ENCODE measurements around the gene WDPCP. TPM values are rescaled to one million over a fixed set of nuclear protein-coding genes. Genes with fewer than 3 reads are reported as not detected.

The WDPCP gene
- total and polyA plus RNA-seq, 2 of the 8 experiments (the other 6 are each of a cell fraction or from before 2014, with no cell fraction given), result 9.3 to 25.8 TPM

DNA sequence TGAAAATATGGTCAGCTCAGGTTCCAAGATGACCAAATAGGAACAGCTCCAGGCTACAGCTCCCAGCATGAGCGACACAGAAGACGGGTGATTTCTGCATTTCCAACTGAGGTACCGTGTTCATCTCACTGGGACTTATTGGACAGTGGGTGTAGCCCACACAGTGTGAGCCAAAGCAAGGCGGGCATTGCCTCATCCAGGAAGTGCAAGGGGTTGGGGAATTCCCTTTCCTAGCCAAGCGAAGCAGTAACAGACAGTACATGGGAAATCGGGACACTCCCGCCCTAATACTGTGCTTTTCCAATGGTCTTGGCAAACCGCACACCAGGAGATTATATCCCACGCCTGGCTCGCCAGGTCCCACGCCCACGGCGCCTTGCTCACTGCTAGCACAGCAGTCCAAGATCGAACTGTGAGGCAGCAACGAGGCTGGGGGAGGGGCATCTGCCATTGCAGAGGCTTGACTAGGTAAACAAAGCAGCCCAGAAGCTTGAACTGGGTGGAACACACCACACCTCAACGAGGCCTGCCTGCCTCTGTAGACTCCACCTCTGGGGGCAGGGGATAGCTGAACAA lies 57.5 kb downstream of the WDPCP start:
- CTCF ChIA-PET (ENCODE audit: partially characterized antibody), result interaction anchor here (0.8 kb wide), 1 partner anchor 167 kb away, joined by 3 read pairs; no protein-coding TSS in a partner anchor
- no peak overlapping the region for H2AK5ac ChIP-seq (ENCODE audit: low read depth, low read length)
- whole genome bisulfite sequencing, 2 experiments (ENCODE audit: extremely low coverage in 1 of 2, insufficient coverage in 1 of 2, insufficient read length in 1 of 2, insufficient replicate concordance in 2 of 2, low coverage in 1 of 2, low lambda C conversion rate in 2 of 2, missing lambda C conversion rate in 1 of 2), result 85% methylated on average over 16 of the region's 16 CpGs; no CpG with 5 or more reads in 1 of the 2 experiments

More for the DNA sequence above, 57.5 kb downstream of the WDPCP start:
- Histone ChIP-seq H3K27me3 (replicated peaks in 1 of 4; ENCODE audit: control insufficient read depth in 3 of 4, extremely low read depth in 1 of 4, insufficient read depth in 3 of 4, low read length in 3 of 4) (no peaks in the 10 kb centered on the region), H4K8ac (ENCODE audit: extremely low read depth, insufficient read depth, low read length) (no peak overlapping the region), H3K4me3 (ENCODE audit: extremely low read depth in 1 of 4, insufficient read depth in 2 of 4, low read depth in 3 of 4, low read length in 4 of 4) (no peak overlapping the region), H2AFZ (ENCODE audit: low read length) (no peak overlapping the region), H3K9ac (replicated peaks in 1 of 4; ENCODE audit: extremely low read depth in 1 of 4, low read depth in 3 of 4, low read length in 3 of 4) (no peak overlapping the region), H3K23me2 (ENCODE audit: low read depth, low read length) (no peaks in the 10 kb centered on the region), H3K56ac (replicated peaks; ENCODE audit: insufficient read length, low read depth, low read length) (no peak overlapping the region), H3K4me2 (ENCODE audit: insufficient read depth in 1 of 2, low read depth in 2 of 2, low read length in 2 of 2) (no peak overlapping the region), H3K27ac (ENCODE audit: low read depth, low read length) (no peak overlapping the region), H3K4ac (replicated peaks; ENCODE audit: insufficient read length, low read depth, low read length) (no peak overlapping the region), H3K79me2 (ENCODE audit: control insufficient read depth in 1 of 2, insufficient read depth in 2 of 2, low read length in 2 of 2) (peaks cover 0 to 15% of the 10 kb centered on the region in 2 experiments; a peak in 2 of 4 replicates), H3K23ac (ENCODE audit: insufficient read length) (no peak overlapping the region), H3K14ac (ENCODE audit: insufficient read length) (no peak overlapping the region), H2BK120ac (replicated peaks; ENCODE audit: low read depth, low read length) (no peak overlapping the region), H3K4me1 (replicated peaks in 1 of 4; ENCODE audit: control insufficient read depth in 3 of 4, insufficient read depth in 4 of 4, low read length in 3 of 4) (no peaks in the 10 kb centered on the region), H3K18ac (ENCODE audit: extremely low read depth, low read length) (no peak overlapping the region), H3K9me3 (ENCODE audit: insufficient read depth in 2 of 2, low read depth in 1 of 2, low read length in 1 of 2) (peaks cover 17 to 19% of the 10 kb centered on the region in 2 experiments), H2BK15ac (ENCODE audit: low read length) (no peak overlapping the region), H4K5ac (ENCODE audit: insufficient read length, low read depth, low read length) (no peak overlapping the region), H2BK12ac (ENCODE audit: low read depth, low read length) (no peak overlapping the region), H3K36me3 (ENCODE audit: control insufficient read depth in 2 of 4, insufficient read depth in 4 of 4, low read length in 3 of 4) (peaks cover 0 to 7% (median 0%) of the 10 kb centered on the region in 4 experiments; a peak in 2 of 8 replicates), H2BK20ac (ENCODE audit: low read length) (no peak overlapping the region), H4K20me1 (replicated peaks in 1 of 2; ENCODE audit: control insufficient read depth in 1 of 2, insufficient read depth in 2 of 2, low read length in 2 of 2) (no peaks in the 10 kb centered on the region), H4K91ac (replicated peaks; ENCODE audit: insufficient read length, low read length) (no peak overlapping the region), H3K79me1 (ENCODE audit: low read depth, low read length) (no peaks in the 10 kb centered on the region; the same call in 1 of the 2 replicates), H2BK5ac (ENCODE audit: low read depth, low read length) (no peak overlapping the region)
- DNase-seq (ENCODE audit: low read depth in 1 of 2, low spot score in 2 of 2) (no peak), FAIRE-seq (no peak)
- POLR2A ChIA-PET (ENCODE audit: partially characterized antibody), result no interaction called here
- TF ChIP-seq POLR2AphosphoS5 (IDR thresholded peaks at IDR 0.05; ENCODE audit: low read depth, low read length) (no peak), SP4 (IDR thresholded peaks at IDR 0.05; ENCODE audit: low read length) (no peak), TEAD4 (IDR thresholded peaks at IDR 0.05; ENCODE audit: low read depth, low read length) (no peak), SP1 (IDR thresholded peaks at IDR 0.05; ENCODE audit: low read depth, low read length) (no peak), ZNF274 (IDR thresholded peaks at IDR 0.05; ENCODE audit: borderline replicate concordance, extremely low read depth, low read length) (no peak), RFX5 (IDR thresholded peaks at IDR 0.05; ENCODE audit: borderline replicate concordance, low read depth, low read length) (no peak), TAF7 (optimal IDR thresholded peaks at IDR 0.05; ENCODE audit: borderline replicate concordance, low read depth, low read length) (no peak), SP2 (IDR thresholded peaks at IDR 0.05; ENCODE audit: low read length) (no peak), TAF1 (IDR thresholded peaks at IDR 0.05; ENCODE audit: low read depth, low read length) (no peak), YY1 (IDR thresholded peaks at IDR 0.05; ENCODE audit: low read depth, low read length) (no peak), PHF8 (conservative IDR thresholded peaks at IDR 0.05; ENCODE audit: low read depth, low read length) (no peak)
